Panc1 (cell line): ENCODE data around the gene RAB11FIP2.

Experiments used
- POLR2AphosphoS5 ChIP-seq: IDR thresholded peaks from 2 replicates; pipeline ENCODE4 v1.6.1; 2012; ENCODE audit warnings: mild to moderate bottlenecking, low read depth, low read length, moderate library complexity
- SIN3A ChIP-seq: IDR thresholded peaks from 2 replicates; pipeline ENCODE4 v1.6.1; 2012; ENCODE audit warnings: low read depth, mild to moderate bottlenecking, low read length, moderate library complexity, borderline replicate concordance; ENCODE audit not compliant: insufficient read depth
- TCF7L2 ChIP-seq: IDR thresholded peaks from 2 replicates; pipeline ENCODE4 v1.6.1; 2011; ENCODE audit warnings: mild to moderate bottlenecking, low read depth, low read length, inconsistent platforms
- TF ChIP-seq, protein P1 (sequence below): fragments of 450-650 bp; IDR thresholded peaks from 2 replicates; pipeline ENCODE4 v1.5.1; 2017; ENCODE audit warnings: mild to moderate bottlenecking
- TF ChIP-seq, protein P2 (sequence below), 2 experiments: IDR thresholded peaks; 2 replicates each; pipeline ENCODE4 v1.6.1; 2011 to 2012; ENCODE audit warnings: low read depth in 2 of 2, control low read depth in 1 of 2, low read length in 1 of 2, mild to moderate bottlenecking in 1 of 2, moderate library complexity in 1 of 2; ENCODE audit not compliant: insufficient read depth in 1 of 2

DNA sequence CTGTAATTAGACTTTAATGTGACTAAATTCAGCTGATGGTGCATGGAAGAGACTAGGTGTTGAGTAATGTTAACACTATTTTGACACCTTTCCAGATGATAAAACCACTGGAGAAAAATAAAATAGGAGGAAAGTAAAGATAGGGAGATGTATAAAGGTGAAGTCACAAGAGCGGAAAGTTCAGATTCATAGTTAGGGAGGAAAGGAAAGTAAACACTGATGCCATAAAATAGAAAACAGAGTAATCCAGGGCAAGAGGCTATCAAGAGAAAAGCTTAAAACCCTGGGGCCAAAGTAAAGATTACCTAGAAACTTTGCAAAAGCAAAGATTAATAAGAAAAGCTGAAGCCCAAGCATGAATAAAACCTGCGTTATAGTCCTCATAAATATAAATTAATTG, 62.8 kb downstream of the RAB11FIP2 start:
- TF ChIP-seq, protein P1, sequence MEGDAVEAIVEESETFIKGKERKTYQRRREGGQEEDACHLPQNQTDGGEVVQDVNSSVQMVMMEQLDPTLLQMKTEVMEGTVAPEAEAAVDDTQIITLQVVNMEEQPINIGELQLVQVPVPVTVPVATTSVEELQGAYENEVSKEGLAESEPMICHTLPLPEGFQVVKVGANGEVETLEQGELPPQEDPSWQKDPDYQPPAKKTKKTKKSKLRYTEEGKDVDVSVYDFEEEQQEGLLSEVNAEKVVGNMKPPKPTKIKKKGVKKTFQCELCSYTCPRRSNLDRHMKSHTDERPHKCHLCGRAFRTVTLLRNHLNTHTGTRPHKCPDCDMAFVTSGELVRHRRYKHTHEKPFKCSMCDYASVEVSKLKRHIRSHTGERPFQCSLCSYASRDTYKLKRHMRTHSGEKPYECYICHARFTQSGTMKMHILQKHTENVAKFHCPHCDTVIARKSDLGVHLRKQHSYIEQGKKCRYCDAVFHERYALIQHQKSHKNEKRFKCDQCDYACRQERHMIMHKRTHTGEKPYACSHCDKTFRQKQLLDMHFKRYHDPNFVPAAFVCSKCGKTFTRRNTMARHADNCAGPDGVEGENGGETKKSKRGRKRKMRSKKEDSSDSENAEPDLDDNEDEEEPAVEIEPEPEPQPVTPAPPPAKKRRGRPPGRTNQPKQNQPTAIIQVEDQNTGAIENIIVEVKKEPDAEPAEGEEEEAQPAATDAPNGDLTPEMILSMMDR: no peak
- no peak for TF ChIP-seq SIN3A
- no peak for TF ChIP-seq POLR2AphosphoS5
- TF ChIP-seq, protein P2, sequence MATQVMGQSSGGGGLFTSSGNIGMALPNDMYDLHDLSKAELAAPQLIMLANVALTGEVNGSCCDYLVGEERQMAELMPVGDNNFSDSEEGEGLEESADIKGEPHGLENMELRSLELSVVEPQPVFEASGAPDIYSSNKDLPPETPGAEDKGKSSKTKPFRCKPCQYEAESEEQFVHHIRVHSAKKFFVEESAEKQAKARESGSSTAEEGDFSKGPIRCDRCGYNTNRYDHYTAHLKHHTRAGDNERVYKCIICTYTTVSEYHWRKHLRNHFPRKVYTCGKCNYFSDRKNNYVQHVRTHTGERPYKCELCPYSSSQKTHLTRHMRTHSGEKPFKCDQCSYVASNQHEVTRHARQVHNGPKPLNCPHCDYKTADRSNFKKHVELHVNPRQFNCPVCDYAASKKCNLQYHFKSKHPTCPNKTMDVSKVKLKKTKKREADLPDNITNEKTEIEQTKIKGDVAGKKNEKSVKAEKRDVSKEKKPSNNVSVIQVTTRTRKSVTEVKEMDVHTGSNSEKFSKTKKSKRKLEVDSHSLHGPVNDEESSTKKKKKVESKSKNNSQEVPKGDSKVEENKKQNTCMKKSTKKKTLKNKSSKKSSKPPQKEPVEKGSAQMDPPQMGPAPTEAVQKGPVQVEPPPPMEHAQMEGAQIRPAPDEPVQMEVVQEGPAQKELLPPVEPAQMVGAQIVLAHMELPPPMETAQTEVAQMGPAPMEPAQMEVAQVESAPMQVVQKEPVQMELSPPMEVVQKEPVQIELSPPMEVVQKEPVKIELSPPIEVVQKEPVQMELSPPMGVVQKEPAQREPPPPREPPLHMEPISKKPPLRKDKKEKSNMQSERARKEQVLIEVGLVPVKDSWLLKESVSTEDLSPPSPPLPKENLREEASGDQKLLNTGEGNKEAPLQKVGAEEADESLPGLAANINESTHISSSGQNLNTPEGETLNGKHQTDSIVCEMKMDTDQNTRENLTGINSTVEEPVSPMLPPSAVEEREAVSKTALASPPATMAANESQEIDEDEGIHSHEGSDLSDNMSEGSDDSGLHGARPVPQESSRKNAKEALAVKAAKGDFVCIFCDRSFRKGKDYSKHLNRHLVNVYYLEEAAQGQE (IDR thresholded peaks at IDR 0.05; ENCODE audit: insufficient read depth in 1 of 2, low read depth in 2 of 2, low read length in 1 of 2): no peak
- no peak for TF ChIP-seq TCF7L2
